Activated naive CD4-positive, alpha-beta T cell treated with anti-CD3 and anti-CD28 coated beads, Interleukin-2, amount 50 U/mL, for 72 hours (primary cell): ENCODE measurements around the gene SCO1. TPM values are rescaled to one million over a fixed set of nuclear protein-coding genes. Genes with fewer than 3 reads are reported as not detected.
"Not testable (repeated sequence)": the region's sequence is repeated elsewhere in the genome, so short reads cannot be mapped to it uniquely, and the experiment has no call there.

Experiments used
- ATAC-seq, 2 donors: fragments of 150-1000 bp; cut with Tn5 transposase; 2 replicates each; pipeline ENCODE4 v1.10.0; 2021; ENCODE audit warnings: mild to moderate bottlenecking in 2 of 2, moderate library complexity in 2 of 2
- DNase-seq, 2 donors: peaks; one replicate each; pipeline ENCODE4 v3.0.0; 2021 to 2022; ENCODE audit warnings: low spot score in 2 of 2
- H3K27ac Mint-ChIP-seq, 2 donors: one replicate each; pipeline ENCODE4 v1.8.0; 2022; ENCODE audit warnings: mild to moderate bottlenecking in 2 of 2, mixed read lengths in 2 of 2
- H3K36me3 Mint-ChIP-seq, 2 donors: one replicate each; pipeline ENCODE4 v1.8.0; 2022; ENCODE audit warnings: mixed read lengths in 2 of 2
- H3K9me3 Mint-ChIP-seq, 2 donors: one replicate each; pipeline ENCODE4 v1.8.0; 2022; ENCODE audit warnings: mixed read lengths in 2 of 2
- total RNA-seq, 2 donors: library from RNA; stranded (reverse); gene quantifications; one replicate each; pipeline ENCODE4 v1.2.3, GENCODE V29; 2022

The SCO1 gene
- total RNA-seq, 2 donors from 2014 or later, result 28.1 to 36.3 TPM

DNA sequence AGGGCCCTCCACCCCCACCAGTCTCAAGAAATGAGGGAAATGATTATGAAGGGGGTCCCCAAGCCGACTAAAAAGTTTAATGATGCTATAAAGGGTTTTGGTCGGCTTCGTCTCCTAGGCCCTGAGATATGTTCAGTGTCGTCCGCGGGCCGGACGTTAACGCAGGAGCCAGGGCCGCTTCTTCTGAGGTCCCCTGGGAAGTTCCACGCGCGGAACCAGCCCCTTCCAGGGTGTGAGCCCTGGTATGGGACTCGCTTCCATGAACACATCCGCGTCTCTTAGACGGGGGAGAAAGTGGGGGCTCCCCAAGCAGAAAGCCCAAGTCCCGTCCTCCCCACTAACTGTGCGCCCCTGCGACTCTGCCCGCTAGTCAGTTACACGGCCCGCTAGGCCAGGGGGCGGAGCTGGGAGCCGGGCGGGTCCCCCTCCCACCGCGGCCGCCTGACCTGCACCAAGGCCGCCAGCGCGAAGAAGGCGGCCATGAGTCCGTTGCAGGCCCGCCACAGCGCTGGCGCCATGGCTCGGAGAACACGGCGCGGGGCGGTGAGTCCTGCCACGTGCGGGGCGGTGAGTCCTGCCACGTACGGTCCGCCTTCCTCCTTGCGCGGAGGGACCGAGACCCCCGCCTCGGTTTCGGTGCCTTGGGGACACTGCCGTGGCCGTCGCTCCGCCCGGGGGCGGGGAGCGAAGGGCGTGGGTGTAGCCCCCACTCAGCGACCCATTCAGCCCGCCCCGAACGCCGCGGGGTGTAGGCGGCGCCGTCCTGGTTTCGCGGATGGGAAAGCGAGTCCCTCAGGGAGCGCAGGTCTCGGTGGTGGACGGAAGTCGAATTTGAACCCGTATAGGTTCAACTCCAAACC, 32.2 kb upstream of the SCO1 start, which contains the start of gene TMEM220:
Gene TMEM220 (minus strand): TSS at position 690 of the 860 bp plus-strand sequence. CDS start 172 bp downstream, at position 518.
- Mint-ChIP-seq H3K9me3 (no peaks in the 10 kb centered on the region), H3K36me3 (peaks cover 5 to 7% of the 10 kb centered on the region in 2 donors), H3K27ac (peak within 1 kb of the TSS; percentile 78 to 89)
- DNase-seq (peak; percentile 48 to 62), ATAC-seq (peak; percentile 78 to 79)

DNA sequence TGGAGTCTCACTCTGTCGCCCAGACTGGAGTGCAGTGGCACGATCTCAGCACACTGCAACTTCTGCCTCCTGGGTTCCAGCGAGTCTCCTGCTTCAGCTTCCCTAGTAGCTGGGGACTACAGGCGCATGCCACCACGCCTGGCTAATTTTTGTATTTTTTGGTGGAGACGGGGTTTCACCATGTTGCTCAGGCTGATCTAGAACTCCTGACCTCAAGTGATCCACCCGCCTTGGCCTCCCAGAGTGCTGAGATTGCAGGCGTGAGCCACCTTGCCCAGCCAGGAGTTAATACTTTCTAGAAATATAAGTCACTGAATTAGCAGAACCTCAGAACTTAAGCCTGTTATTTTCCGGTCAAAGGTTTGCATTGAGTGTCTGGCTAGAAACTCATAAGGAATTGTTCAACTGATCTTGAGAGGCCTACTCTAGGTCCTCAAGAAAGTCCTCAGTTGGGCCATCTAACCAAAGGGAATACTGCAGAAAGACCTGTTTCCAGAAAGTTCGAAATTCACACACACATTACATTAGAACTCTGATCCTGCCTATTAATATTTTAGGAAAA, 31.1 kb upstream of the SCO1 start:
- Mint-ChIP-seq H3K9me3 (no peaks in the 10 kb centered on the region), H3K27ac (no peak overlapping the region), H3K36me3 (peaks cover 5 to 7% of the 10 kb centered on the region in 2 donors)
- DNase-seq, result no peak
- ATAC-seq, result no peak

DNA sequence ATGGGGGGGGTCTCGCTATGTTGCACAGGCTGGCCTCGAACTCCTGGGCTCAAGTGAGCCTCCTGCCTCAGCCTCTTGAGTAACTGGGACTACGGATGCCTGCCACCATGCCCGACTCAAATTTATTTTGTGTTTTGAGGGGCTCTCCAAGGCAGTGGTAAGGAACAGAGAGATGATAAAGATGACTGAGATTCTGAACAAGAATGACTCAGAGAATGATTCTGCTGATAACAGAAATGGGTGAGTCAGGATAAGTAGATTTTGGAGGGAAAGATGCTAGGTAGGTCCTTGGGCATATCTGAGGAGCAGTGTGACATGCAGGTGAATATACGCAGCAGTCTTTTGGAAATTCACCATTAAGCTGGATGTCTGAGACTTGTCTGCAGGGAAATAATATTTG, 29.9 kb upstream of the SCO1 start:
- DNase-seq (no peak), ATAC-seq (peak; percentile 38 to 57)
- peaks cover 5 to 7% of the 10 kb centered on the region in 2 donors for H3K36me3 Mint-ChIP-seq
- no peak overlapping the region for H3K27ac Mint-ChIP-seq
- H3K9me3 Mint-ChIP-seq, result no peaks in the 10 kb centered on the region

DNA sequence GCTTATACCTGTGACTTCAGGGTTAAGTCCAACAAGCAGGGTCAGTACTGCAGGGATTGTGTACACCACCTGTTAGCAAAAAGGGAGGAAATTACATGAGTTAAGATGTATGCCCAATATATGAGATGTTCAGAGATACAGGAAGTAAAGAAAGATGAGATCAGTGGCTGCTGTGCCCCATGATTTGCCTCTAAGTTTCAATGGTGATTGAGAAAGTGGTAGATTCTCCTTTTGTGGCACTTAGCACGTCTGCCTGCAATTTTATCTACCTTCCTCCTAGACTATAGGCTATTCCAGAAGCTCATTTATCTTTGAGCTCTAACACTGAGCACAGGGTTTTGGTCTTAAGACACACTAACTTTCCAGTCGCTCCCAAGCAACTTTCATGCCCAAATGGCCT, 28.9 kb upstream of the SCO1 start:
- H3K9me3 Mint-ChIP-seq, result no peaks in the 10 kb centered on the region
- no peak overlapping the region for H3K27ac Mint-ChIP-seq
- ATAC-seq (no peak), DNase-seq (no peak)
- H3K36me3 Mint-ChIP-seq, result peaks cover 5 to 7% of the 10 kb centered on the region in 2 donors

- Mint-ChIP-seq H3K9me3 (no peaks in the 10 kb centered on the region), H3K27ac (no peak overlapping the region), H3K36me3 (peaks cover 4 to 5% of the 10 kb centered on the region in 2 donors)
- ATAC-seq (no peak), DNase-seq (no peak)
Observed at GRCh38 chr17:10725262-10725661, 27.9 kb upstream of the SCO1 start.

GRCh38 chr17:10724546-10725195, 27.3 kb upstream of the SCO1 start:
- no peak for DNase-seq
- no peak overlapping the region for H3K27ac Mint-ChIP-seq
- no peaks in the 10 kb centered on the region for H3K9me3 Mint-ChIP-seq
- H3K36me3 Mint-ChIP-seq, result no peaks in the 10 kb centered on the region
- ATAC-seq, result no peak

DNA sequence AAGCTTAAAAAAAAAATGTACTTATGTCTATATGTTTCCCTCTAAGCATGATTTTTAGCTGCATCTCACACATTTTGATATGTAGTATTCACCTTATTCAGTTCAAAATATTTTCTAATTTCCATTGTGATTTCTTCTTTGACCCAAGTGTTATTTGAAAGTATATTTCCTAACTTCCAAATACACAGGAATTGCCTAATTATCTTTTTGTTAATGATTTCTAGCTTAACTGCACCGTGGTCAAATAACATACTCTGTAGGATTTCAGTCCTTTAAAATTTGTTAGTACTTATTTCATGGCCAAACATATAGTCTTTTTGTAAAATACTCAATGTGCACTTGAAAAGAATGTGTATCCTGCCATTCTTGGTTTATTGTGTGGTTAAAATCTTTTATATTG, 21.2 kb upstream of the SCO1 start:
- no peak for DNase-seq
- Mint-ChIP-seq H3K27ac (no peak overlapping the region), H3K36me3 (no peaks in the 10 kb centered on the region)

DNA sequence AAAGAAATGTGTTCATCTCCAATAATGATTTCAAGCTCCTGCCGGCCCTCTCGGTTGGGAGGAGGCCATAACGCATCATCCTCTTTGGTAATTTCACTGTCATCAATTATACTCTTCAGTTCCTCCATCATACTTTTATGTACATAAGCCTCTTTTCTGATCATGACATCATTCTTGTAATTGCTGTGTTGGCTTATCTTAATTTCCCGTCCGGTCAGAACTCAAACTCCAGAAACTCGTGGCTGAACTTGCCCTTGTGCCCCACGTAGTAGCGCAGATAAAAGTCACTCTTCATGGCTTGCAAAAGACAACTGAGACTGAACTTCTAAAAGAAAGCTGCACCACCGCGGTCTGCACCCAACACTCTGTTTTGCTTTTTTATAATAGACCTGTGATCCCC, 18.9 kb upstream of the SCO1 start:
- peaks cover 8 to 14% of the 10 kb centered on the region in 2 donors for H3K36me3 Mint-ChIP-seq
- DNase-seq, result no peak
- H3K27ac Mint-ChIP-seq, result peak overlapping the region in 1 of 2 donors; percentile 53
- no peak for ATAC-seq
- H3K9me3 Mint-ChIP-seq, result no peaks in the 10 kb centered on the region

More for the DNA sequence above, 21.2 kb upstream of the SCO1 start:
- no peaks in the 10 kb centered on the region for H3K9me3 Mint-ChIP-seq
- no peak for ATAC-seq

- H3K36me3 Mint-ChIP-seq, result peaks cover 8 to 31% of the 10 kb centered on the region in 2 donors
- no peak overlapping the region for H3K27ac Mint-ChIP-seq
- ATAC-seq (no peak), DNase-seq (no peak)
- H3K9me3 Mint-ChIP-seq, result no peaks in the 10 kb centered on the region
Observed at GRCh38 chr17:10713318-10713717, 16.0 kb upstream of the SCO1 start.

- no peak for DNase-seq
- Mint-ChIP-seq H3K36me3 (peaks cover 17 to 37% of the 10 kb centered on the region in 2 donors), H3K27ac (peak overlapping the region; percentile 24 to 64), H3K9me3 (no peaks in the 10 kb centered on the region)
- no peak for ATAC-seq
Observed at GRCh38 chr17:10705727-10706126, 8.4 kb upstream of the SCO1 start.

DNA sequence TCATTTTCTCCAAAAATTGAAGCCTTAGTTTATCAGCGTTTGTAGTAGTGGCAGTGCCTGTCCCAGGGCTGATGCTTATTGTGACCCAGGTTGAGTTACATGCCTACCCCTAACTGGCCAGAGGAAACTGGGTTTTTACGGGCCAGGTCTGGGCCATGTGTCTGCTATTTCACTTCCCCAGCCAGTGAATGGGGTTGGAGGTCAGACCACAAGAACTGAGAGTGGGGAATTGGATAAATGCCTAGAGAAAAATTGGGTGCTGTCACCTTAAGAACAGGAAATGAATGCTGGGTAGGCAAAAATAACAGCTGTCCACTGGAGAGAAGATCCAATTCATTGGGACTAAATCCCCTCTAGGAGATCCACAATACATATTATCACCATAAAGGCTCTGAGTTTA, 5.2 kb upstream of the SCO1 start:
- H3K36me3 Mint-ChIP-seq, result peaks cover 24 to 37% of the 10 kb centered on the region in 2 donors
- ATAC-seq (no peak), DNase-seq (no peak)
- peak overlapping the region; percentile 51 to 62 for H3K27ac Mint-ChIP-seq
- no peaks in the 10 kb centered on the region for H3K9me3 Mint-ChIP-seq

DNA sequence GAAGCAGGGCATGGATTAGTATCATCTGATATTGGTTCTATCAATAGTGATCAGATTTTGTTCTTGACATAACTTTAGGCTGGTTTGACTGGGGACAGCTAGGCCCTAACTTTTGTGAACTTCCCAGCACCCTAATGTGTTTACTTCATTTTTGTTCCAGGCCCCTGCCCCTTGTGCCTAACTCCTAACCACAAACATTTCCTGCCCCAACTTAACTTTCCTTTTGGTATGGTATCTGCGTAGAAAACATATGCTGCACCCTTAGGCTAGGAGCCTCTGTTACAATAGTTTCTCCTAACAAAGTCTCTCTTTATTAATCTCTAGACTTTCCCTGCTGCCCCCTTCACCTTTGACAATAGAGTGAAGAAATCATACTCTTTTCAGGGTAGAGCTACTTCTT, 2.5 kb upstream of the SCO1 start:
- Mint-ChIP-seq H3K36me3 (peaks cover 18 to 31% of the 10 kb centered on the region in 2 donors), H3K9me3 (no peaks in the 10 kb centered on the region), H3K27ac (peak overlapping the region; percentile 81 to 86)
- ATAC-seq, result no peak
- no peak for DNase-seq

DNA sequence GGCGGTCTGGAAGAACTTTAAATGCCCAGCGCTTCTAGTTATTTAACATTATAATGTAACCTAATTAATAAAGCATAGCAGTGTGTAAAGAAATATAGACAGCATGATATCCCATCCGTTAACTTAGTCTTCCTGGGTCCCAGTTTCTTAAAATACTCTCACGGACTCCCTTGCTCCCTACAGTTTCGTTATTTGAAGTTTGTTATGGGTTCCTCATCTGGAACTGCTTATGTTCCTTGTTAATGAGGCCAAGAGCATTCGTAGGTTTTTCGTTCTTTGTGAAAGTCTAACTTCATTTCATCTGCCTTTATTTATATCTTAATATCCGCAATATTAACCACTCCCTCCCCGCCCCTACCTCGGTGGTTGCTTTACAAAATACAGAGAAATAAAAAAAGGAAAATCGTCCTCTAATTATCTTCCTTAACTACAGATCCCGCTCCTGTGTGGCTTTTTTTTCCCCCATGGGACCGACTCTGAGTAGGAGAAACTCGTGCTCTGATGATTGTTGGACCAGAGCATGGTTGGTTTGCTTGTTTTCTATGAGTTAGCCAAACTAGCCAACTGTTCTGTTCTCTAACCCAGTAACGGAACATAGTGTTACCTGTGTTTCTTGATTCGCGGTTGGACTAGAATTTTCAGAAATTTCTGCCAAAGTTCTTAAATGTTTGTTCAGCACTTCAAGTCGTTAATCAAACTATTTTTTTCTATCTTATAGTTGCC, 924 bp upstream of the SCO1 start:
- no peak for DNase-seq

GRCh38 chr17:10695875-10696407, 1.4 kb downstream of the SCO1 start:
- not testable (repeated sequence) for DNase-seq, ATAC-seq, H3K9me3 Mint-ChIP-seq
- Mint-ChIP-seq H3K27ac (peak overlapping the region; percentile 72 to 91), H3K36me3 (peaks cover 26 to 30% of the 10 kb centered on the region in 2 donors)

More for the DNA sequence above, 924 bp upstream of the SCO1 start:
- Mint-ChIP-seq H3K36me3 (peaks cover 16 to 33% of the 10 kb centered on the region in 2 donors), H3K27ac (peak overlapping the region; percentile 91 to 94), H3K9me3 (no peaks in the 10 kb centered on the region)
- no peak for ATAC-seq

DNA sequence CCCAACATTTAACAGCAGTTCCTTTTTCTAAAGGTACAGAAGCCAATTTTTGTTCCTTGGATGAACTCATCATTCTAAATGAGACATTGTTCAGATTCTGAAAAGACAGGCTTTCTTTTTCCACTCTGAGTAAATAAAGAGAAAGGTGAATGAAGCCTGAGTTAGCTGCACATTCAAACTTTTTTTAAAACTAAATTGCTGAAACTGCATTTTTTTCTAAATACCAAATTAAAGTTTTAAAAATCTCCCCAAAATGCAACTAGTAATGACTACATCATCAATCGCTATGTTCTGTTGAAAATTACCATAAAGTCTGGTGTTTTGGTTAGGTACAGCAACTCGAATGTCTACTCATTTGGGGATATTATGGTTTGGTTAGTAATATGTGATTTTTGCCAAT, 9.8 kb downstream of the SCO1 start:
- peaks cover 21% of the 10 kb centered on the region in 2 donors for H3K36me3 Mint-ChIP-seq
- ATAC-seq (peak in 1 of 2 donors; percentile 40), DNase-seq (no peak)
- H3K9me3 Mint-ChIP-seq, result no peaks in the 10 kb centered on the region
- no peak overlapping the region for H3K27ac Mint-ChIP-seq

DNA sequence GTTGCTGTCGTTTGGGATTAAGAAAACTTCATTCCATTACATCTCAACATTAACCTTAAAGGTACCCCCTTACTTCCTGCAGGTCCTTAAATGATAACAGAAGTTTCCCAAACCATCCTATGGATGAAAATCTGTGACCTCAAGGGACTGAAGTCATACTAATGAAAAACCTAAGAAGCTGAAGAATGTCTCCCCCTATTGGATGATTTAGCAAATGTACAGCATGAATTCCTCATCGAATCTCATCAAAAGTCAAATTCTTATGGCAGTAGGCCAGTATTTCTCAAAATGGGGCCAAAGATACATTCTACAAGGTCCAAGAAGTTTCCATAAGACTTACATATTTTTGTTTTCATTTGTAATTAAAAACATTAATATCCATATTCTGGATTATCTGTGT, 13.5 kb downstream of the SCO1 start:
- H3K36me3 Mint-ChIP-seq, result peaks cover 12 to 28% of the 10 kb centered on the region in 2 donors

More for the DNA sequence above, 13.5 kb downstream of the SCO1 start:
- DNase-seq (no peak), ATAC-seq (no peak)
- no peaks in the 10 kb centered on the region for H3K9me3 Mint-ChIP-seq
- H3K27ac Mint-ChIP-seq, result no peak overlapping the region
